NB4 (cell line): ENCODE measurements around the gene NIFK.

Experiments used
- MAX ChIP-seq: IDR thresholded peaks from 2 replicates; pipeline ENCODE4 v1.6.1; 2011; ENCODE audit warnings: low read depth, low read length
- TF ChIP-seq, protein P1 (sequence below): IDR thresholded peaks from one replicate; pipeline ENCODE4 v1.5.1; 2012; ENCODE audit warnings: low read depth, low read length

- TF ChIP-seq, protein P1, sequence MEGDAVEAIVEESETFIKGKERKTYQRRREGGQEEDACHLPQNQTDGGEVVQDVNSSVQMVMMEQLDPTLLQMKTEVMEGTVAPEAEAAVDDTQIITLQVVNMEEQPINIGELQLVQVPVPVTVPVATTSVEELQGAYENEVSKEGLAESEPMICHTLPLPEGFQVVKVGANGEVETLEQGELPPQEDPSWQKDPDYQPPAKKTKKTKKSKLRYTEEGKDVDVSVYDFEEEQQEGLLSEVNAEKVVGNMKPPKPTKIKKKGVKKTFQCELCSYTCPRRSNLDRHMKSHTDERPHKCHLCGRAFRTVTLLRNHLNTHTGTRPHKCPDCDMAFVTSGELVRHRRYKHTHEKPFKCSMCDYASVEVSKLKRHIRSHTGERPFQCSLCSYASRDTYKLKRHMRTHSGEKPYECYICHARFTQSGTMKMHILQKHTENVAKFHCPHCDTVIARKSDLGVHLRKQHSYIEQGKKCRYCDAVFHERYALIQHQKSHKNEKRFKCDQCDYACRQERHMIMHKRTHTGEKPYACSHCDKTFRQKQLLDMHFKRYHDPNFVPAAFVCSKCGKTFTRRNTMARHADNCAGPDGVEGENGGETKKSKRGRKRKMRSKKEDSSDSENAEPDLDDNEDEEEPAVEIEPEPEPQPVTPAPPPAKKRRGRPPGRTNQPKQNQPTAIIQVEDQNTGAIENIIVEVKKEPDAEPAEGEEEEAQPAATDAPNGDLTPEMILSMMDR = no peak
- TF ChIP-seq MAX = no peak
Observed at GRCh38 chr2:121686902-121687301, 49.8 kb downstream of the NIFK start.
